Measurements from ENCODE around the gene CREB5.

Gene CREB5

GRCh38 chr7:28556671-28557070, 144.4 kb downstream of the CREB5 start:
- Histone ChIP-seq H3K9ac (no peak overlapping the region), H3K4me3 (IDR thresholded peaks at IDR 0.05; ENCODE audit: insufficient read depth, low read depth, low read length) (no peak overlapping the region), H3K4me1 (ENCODE audit: low read depth, poor library complexity, severe bottlenecking) (no peaks in the 10 kb centered on the region), H3K36me3 (ENCODE audit: insufficient read depth) (no peaks in the 10 kb centered on the region), H3K27me3 (ENCODE audit: insufficient read depth, low read depth) (no peaks in the 10 kb centered on the region), H2AFZ (ENCODE audit: low read depth) (no peak overlapping the region), H3K79me2 (ENCODE audit: insufficient read depth, low read depth) (no peaks in the 10 kb centered on the region), H4K20me1 (ENCODE audit: insufficient read depth) (no peaks in the 10 kb centered on the region), H3K27ac (no peak overlapping the region), H3K4me2 (no peak overlapping the region)
- TF ChIP-seq CTCF (conservative IDR thresholded peaks at IDR 0.05; ENCODE audit: low read depth, low read length) = no peak

- TF ChIP-seq CTCF (conservative IDR thresholded peaks at IDR 0.05; ENCODE audit: low read depth, low read length) = no peak
- H4K20me1 ChIP-seq (ENCODE audit: insufficient read depth) = no peaks in the 10 kb centered on the region
- no peak overlapping the region for H3K9ac ChIP-seq
- H3K4me3 ChIP-seq (IDR thresholded peaks at IDR 0.05; ENCODE audit: insufficient read depth, low read depth, low read length) = no peak overlapping the region
- H3K27me3 ChIP-seq (ENCODE audit: insufficient read depth, low read depth) = no peaks in the 10 kb centered on the region
- H3K4me1 ChIP-seq (ENCODE audit: low read depth, poor library complexity, severe bottlenecking) = no peaks in the 10 kb centered on the region
- H3K36me3 ChIP-seq (ENCODE audit: insufficient read depth) = no peaks in the 10 kb centered on the region
- H3K27ac ChIP-seq = no peak overlapping the region
- H3K79me2 ChIP-seq (ENCODE audit: insufficient read depth, low read depth) = no peaks in the 10 kb centered on the region
- H2AFZ ChIP-seq (ENCODE audit: low read depth) = no peak overlapping the region
- H3K4me2 ChIP-seq = no peak overlapping the region
These were observed 145.9 kb downstream of the CREB5 start for GRCh38 chr7:28558236-28558635.

GRCh38 chr7:28560767-28561166, 148.4 kb downstream of the CREB5 start:
- no peak for TF ChIP-seq CTCF (conservative IDR thresholded peaks at IDR 0.05; ENCODE audit: low read depth, low read length)
- H3K4me2 ChIP-seq = no peak overlapping the region
- H3K27me3 ChIP-seq (ENCODE audit: insufficient read depth, low read depth) = no peaks in the 10 kb centered on the region
- no peak overlapping the region for H3K9ac ChIP-seq
- H3K36me3 ChIP-seq (ENCODE audit: insufficient read depth) = no peaks in the 10 kb centered on the region
- H3K4me1 ChIP-seq (ENCODE audit: low read depth, poor library complexity, severe bottlenecking) = no peaks in the 10 kb centered on the region
- H3K79me2 ChIP-seq (ENCODE audit: insufficient read depth, low read depth) = no peaks in the 10 kb centered on the region
- no peaks in the 10 kb centered on the region for H4K20me1 ChIP-seq (ENCODE audit: insufficient read depth)
- no peak overlapping the region for H3K4me3 ChIP-seq (IDR thresholded peaks at IDR 0.05; ENCODE audit: insufficient read depth, low read depth, low read length)
- no peak overlapping the region for H3K27ac ChIP-seq
- no peak overlapping the region for H2AFZ ChIP-seq (ENCODE audit: low read depth)

- Histone ChIP-seq H3K36me3 (ENCODE audit: insufficient read depth) (no peaks in the 10 kb centered on the region), H2AFZ (ENCODE audit: low read depth) (no peak overlapping the region), H3K79me2 (ENCODE audit: insufficient read depth, low read depth) (no peaks in the 10 kb centered on the region), H3K9ac (no peak overlapping the region), H3K27ac (no peak overlapping the region), H3K4me3 (IDR thresholded peaks at IDR 0.05; ENCODE audit: insufficient read depth, low read depth, low read length) (no peak overlapping the region), H3K27me3 (ENCODE audit: insufficient read depth, low read depth) (no peaks in the 10 kb centered on the region), H3K4me2 (no peak overlapping the region), H4K20me1 (ENCODE audit: insufficient read depth) (no peaks in the 10 kb centered on the region), H3K4me1 (ENCODE audit: low read depth, poor library complexity, severe bottlenecking) (no peaks in the 10 kb centered on the region)
- no peak for TF ChIP-seq CTCF (conservative IDR thresholded peaks at IDR 0.05; ENCODE audit: low read depth, low read length)
These were observed 151.7 kb downstream of the CREB5 start for GRCh38 chr7:28564033-28564432.
